Endothelial cell of umbilical vein (primary cell): ENCODE data around the gene GABARAP. TPM values are rescaled to one million over a fixed set of nuclear protein-coding genes. Genes with fewer than 3 reads are reported as not detected.

Experiments used
- BruUV-seq: library from RNA; stranded (reverse); fragments of 400-500 nt; replicated peaks from 2 replicates; lab custom pipeline; 2021; lab: Mats Ljungman, UMichigan
- CTCF ChIA-PET: fragments of 300-600, 350-600 bp; sonication (Branson Sonifier 250); formaldehyde crosslinking; loops from one replicate; lab custom pipeline; 2021; ENCODE audit warnings: antibody characterized with exemption, inconsistent platforms; lab: Charles Lee
- POLR2A ChIA-PET: fragments of 300-600, 350-600 bp; sonication (Branson Sonifier 250); formaldehyde crosslinking; loops from one replicate; lab custom pipeline; 2021; ENCODE audit warnings: antibody characterized with exemption, inconsistent platforms; lab: Charles Lee
- DNase-seq: peaks from one replicate; pipeline ENCODE4 v3.0.0-alpha.2; 2011; ENCODE audit warnings: low read depth, low spot score
- FAIRE-seq: peaks from 2 replicates; lab custom pipeline; 2011; peaks lifted over from hg19 to GRCh38; lab: Jason Lieb, UNC
- H2AFZ ChIP-seq: 2 replicates; pipeline ENCODE4 v1.6.0; 2012; ENCODE audit warnings: low read depth, low read length, control low read depth, inconsistent platforms
- H3K27ac ChIP-seq: 2 replicates; pipeline ENCODE4 v1.5.1; 2011; ENCODE audit warnings: low read depth, mild to moderate bottlenecking, control low read depth, low read length, moderate library complexity; ENCODE audit not compliant: insufficient read depth
- H3K27me3 ChIP-seq, 2 experiments: 2 replicates each; pipeline versions ENCODE4 v1.6.0 to v1.6.1; 2011; ENCODE audit warnings: low read length in 2 of 2, mixed read lengths in 1 of 2; ENCODE audit not compliant: control insufficient read depth in 2 of 2, insufficient read depth in 2 of 2
- H3K36me3 ChIP-seq, 2 experiments: 2 replicates in 1 of 2; 3 replicates in 1 of 2; pipeline ENCODE4 v1.5.1; 2011; ENCODE audit warnings: low read length in 2 of 2, mild to moderate bottlenecking in 1 of 2, moderate library complexity in 1 of 2; ENCODE audit not compliant: control insufficient read depth in 2 of 2, insufficient read depth in 2 of 2; ENCODE audit errors: extremely low read depth in 1 of 2
- H3K4me1 ChIP-seq: 3 replicates; pipeline ENCODE4 v1.5.1; 2011; ENCODE audit warnings: mild to moderate bottlenecking, low read length; ENCODE audit not compliant: control insufficient read depth, insufficient read depth; ENCODE audit errors: extremely low read depth
- H3K4me2 ChIP-seq: 2 replicates; pipeline ENCODE4 v1.6.1; 2011; ENCODE audit warnings: low read length, control low read depth, mixed read lengths; ENCODE audit not compliant: insufficient read depth
- H3K4me3 ChIP-seq, 3 experiments: fragments of 200-600 bp in 1 of 3; sonication (generic), shearing (Covaris generic) in 1 of 3; replicated peaks in 1 of 3; 2 replicates each; pipeline ENCODE4 v1.5.1; 2011 to 2016; ENCODE audit warnings: control low read depth in 3 of 3, low read length in 3 of 3, mild to moderate bottlenecking in 2 of 3, inconsistent platforms in 1 of 3, low read depth in 1 of 3, moderate library complexity in 1 of 3; ENCODE audit not compliant: insufficient read depth in 1 of 3
- H3K79me2 ChIP-seq: 2 replicates; pipeline ENCODE4 v1.6.0; 2012; ENCODE audit warnings: low read length, inconsistent platforms; ENCODE audit not compliant: control insufficient read depth, insufficient read depth
- H3K9ac ChIP-seq: replicated peaks from 2 replicates; pipeline ENCODE3; 2011; ENCODE audit warnings: low read length, control low read depth; ENCODE audit not compliant: insufficient read depth; ENCODE audit errors: extremely low read depth
- H3K9me1 ChIP-seq: replicated peaks from 3 replicates; pipeline ENCODE4 v1.6.0; 2011; ENCODE audit warnings: mild to moderate bottlenecking, low read length; ENCODE audit not compliant: control insufficient read depth, insufficient read depth; ENCODE audit errors: extremely low read depth
- H3K9me3 ChIP-seq: replicated peaks from 2 replicates; pipeline ENCODE4 v1.5.1; 2012; ENCODE audit warnings: low read length, inconsistent platforms; ENCODE audit not compliant: control insufficient read depth, insufficient read depth
- H4K20me1 ChIP-seq: replicated peaks from 2 replicates; pipeline ENCODE3; 2011; ENCODE audit warnings: mild to moderate bottlenecking, low read length; ENCODE audit not compliant: control insufficient read depth, insufficient read depth; ENCODE audit errors: extremely low read depth
- EZH2 ChIP-seq: IDR thresholded peaks from 2 replicates; pipeline ENCODE4 v1.6.1; 2012; ENCODE audit warnings: borderline replicate concordance, low read depth, mild to moderate bottlenecking, moderate library complexity, low read length, inconsistent platforms; ENCODE audit not compliant: severe bottlenecking
- FOS ChIP-seq: IDR thresholded peaks from 2 replicates; pipeline ENCODE4 v1.6.1; 2011; ENCODE audit warnings: mild to moderate bottlenecking, low read length, moderate library complexity, borderline replicate concordance; ENCODE audit not compliant: insufficient read depth
- GATA2 ChIP-seq: IDR thresholded peaks from 2 replicates; pipeline ENCODE4 v1.7.0; 2011; ENCODE audit warnings: low read depth, mild to moderate bottlenecking, moderate library complexity, mixed read lengths, low read length; ENCODE audit not compliant: insufficient read length, insufficient read depth
- JUN ChIP-seq: IDR thresholded peaks from 2 replicates; pipeline ENCODE4 v1.6.1; 2011; ENCODE audit warnings: borderline replicate concordance, low read depth; ENCODE audit not compliant: insufficient read length, insufficient read depth
- MYC ChIP-seq: IDR thresholded peaks from one replicate; pipeline ENCODE4 v1.6.1; 2011; ENCODE audit warnings: mild to moderate bottlenecking, low read depth, low read length
- POLR2A ChIP-seq: IDR thresholded peaks from 2 replicates; pipeline ENCODE4 v1.6.1; 2012; ENCODE audit warnings: low read depth, mild to moderate bottlenecking, control low read depth, low read length
- POLR2AphosphoS5 ChIP-seq: IDR thresholded peaks from 2 replicates; pipeline ENCODE4 v1.6.1; 2012; ENCODE audit warnings: low read depth, mild to moderate bottlenecking, control low read depth, low read length, moderate library complexity; ENCODE audit not compliant: insufficient read depth
- dilution Hi-C: fragments of 300-500 bp; cut with MboI; formaldehyde crosslinking; loops from one replicate; pipeline ENCODE4 v1.15.0; 2019; ENCODE audit warnings: low sequenced_read_pairs; ENCODE audit not compliant: extremely low pct_ligation_motif_present
- intact Hi-C: fragments of 100-400 bp; cut with micrococcal nuclease; formaldehyde crosslinking; loops from one replicate; pipeline ENCODE4 v1.10.0; 2022
- polyA plus RNA-seq, 4 experiments: library from polyadenylated mRNA; depleted of rRNA in 3 of 4; stranded (reverse) in 3 of 4; unstranded in 1 of 4; fragments of >200 nt; gene quantifications; 2 replicates each; pipeline versions ENCODE4 v1.2.1 to v1.2.3, GENCODE V29; 2011 to 2012; ENCODE audit warnings: missing spikeins in 1 of 4
- total RNA-seq: library from RNA; stranded (reverse); gene quantifications from 2 replicates; pipeline ENCODE4 v1.2.3, GENCODE V29; 2021
- TF ChIP-seq, protein P1 (sequence below), 2 donors: IDR thresholded peaks; 1 replicate in 1 of 2; 2 replicates in 1 of 2; pipeline ENCODE4 v1.5.1; 2011; ENCODE audit warnings: low read length in 2 of 2, mild to moderate bottlenecking in 2 of 2, moderate library complexity in 2 of 2, control low read depth in 1 of 2, inconsistent platforms in 1 of 2, low read depth in 1 of 2; ENCODE audit not compliant: insufficient read depth in 1 of 2; ENCODE audit errors: extremely low read depth in 1 of 2
- TF ChIP-seq, protein P2 (sequence below): IDR thresholded peaks from 2 replicates; pipeline ENCODE4 v1.6.1; 2011; ENCODE audit not compliant: insufficient read depth, insufficient read length

The GABARAP gene
- total and polyA plus RNA-seq, 2 donors (not counting 3 experiments of a cell fraction or from before 2014, with no cell fraction given), result 401 to 882 TPM

DNA sequence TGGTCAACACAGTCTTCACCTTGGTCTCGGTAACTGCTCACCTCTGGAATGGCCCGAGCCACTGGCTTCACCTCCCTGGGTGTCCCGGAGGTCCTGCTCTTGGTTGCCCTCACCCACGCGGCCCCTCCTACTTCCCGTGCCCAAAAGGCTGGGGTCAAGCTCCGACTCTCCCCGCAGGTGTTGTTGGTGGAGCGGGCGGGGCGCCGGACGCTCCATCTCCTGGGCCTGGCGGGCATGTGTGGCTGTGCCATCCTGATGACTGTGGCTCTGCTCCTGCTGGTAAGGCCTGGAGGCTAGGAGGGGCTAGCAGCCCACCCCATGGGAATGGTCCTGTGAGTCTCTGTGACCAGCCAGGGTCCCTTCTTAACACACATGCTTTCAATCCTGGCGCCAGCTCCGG is 42.7 kb upstream of the GABARAP start:
- Histone ChIP-seq H3K4me1 (peaks cover 9% of the 10 kb centered on the region), H3K36me3 (no peaks in the 10 kb centered on the region), H3K9me3 (no peaks in the 10 kb centered on the region), H2AFZ (no peak overlapping the region), H3K4me3 (no peak overlapping the region), H3K27ac (no peak overlapping the region), H3K9ac (no peak overlapping the region), H3K79me2 (no peaks in the 10 kb centered on the region), H3K9me1 (no peaks in the 10 kb centered on the region), H3K4me2 (no peak overlapping the region), H3K27me3 (peaks cover 8 to 19% of the 10 kb centered on the region in 2 experiments), H4K20me1 (no peaks in the 10 kb centered on the region)
- no peak for TF ChIP-seq FOS
- TF ChIP-seq JUN, result no peak
- TF ChIP-seq POLR2AphosphoS5, result no peak
- no peak for TF ChIP-seq POLR2A
- TF ChIP-seq EZH2, result no peak
- TF ChIP-seq, protein P1, sequence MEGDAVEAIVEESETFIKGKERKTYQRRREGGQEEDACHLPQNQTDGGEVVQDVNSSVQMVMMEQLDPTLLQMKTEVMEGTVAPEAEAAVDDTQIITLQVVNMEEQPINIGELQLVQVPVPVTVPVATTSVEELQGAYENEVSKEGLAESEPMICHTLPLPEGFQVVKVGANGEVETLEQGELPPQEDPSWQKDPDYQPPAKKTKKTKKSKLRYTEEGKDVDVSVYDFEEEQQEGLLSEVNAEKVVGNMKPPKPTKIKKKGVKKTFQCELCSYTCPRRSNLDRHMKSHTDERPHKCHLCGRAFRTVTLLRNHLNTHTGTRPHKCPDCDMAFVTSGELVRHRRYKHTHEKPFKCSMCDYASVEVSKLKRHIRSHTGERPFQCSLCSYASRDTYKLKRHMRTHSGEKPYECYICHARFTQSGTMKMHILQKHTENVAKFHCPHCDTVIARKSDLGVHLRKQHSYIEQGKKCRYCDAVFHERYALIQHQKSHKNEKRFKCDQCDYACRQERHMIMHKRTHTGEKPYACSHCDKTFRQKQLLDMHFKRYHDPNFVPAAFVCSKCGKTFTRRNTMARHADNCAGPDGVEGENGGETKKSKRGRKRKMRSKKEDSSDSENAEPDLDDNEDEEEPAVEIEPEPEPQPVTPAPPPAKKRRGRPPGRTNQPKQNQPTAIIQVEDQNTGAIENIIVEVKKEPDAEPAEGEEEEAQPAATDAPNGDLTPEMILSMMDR (IDR thresholded peaks at IDR 0.05; ENCODE audit: extremely low read depth in 1 of 2, insufficient read depth in 1 of 2, low read depth in 1 of 2, low read length in 2 of 2), result no peak
- TF ChIP-seq, protein P2, sequence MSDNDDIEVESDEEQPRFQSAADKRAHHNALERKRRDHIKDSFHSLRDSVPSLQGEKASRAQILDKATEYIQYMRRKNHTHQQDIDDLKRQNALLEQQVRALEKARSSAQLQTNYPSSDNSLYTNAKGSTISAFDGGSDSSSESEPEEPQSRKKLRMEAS, result no peak
- no peak for TF ChIP-seq GATA2
- no peak for TF ChIP-seq MYC
- POLR2A ChIA-PET, result no interaction called here
- intact Hi-C loops, result no loop called here
- DNase-seq, result no peak
- dilution Hi-C loops, result no loop called here
- no peak for FAIRE-seq
- CTCF ChIA-PET, result interaction anchor here (0.6 to 10.2 kb wide), 3 partner anchors 12 to 20 kb away, joined by 3 to 170 read pairs (median 5); no protein-coding TSS in a partner anchor
- BruUV-seq, result no TSS peak
